NT2/D1 (cell line): ENCODE data around the gene NLRP8.

ENCODE experiments used
- YY1 ChIP-seq: IDR thresholded peaks from 2 replicates; pipeline ENCODE4 v1.6.1; 2011; ENCODE audit not compliant: insufficient read length, insufficient read depth
- ZNF274 ChIP-seq: IDR thresholded peaks from 2 replicates; pipeline ENCODE4 v1.6.1; 2011; ENCODE audit warnings: mild to moderate bottlenecking, low read depth, low read length

- TF ChIP-seq ZNF274, result no peak
- no peak for TF ChIP-seq YY1
These were observed 19.6 kb upstream of the NLRP8 start for GRCh38 chr19:55927991-55928390.
